Suppressor macrophage treated with lipopolysaccharide for 4 hours (primary cell): ENCODE results near the gene ATP6V1C2.
A peak's percentile ranks its signal among the peaks of the same experiment; 100 is the strongest.
"Not testable (repeated sequence)": the region's sequence is repeated elsewhere in the genome, so short reads cannot be mapped to it uniquely, and the experiment has no call there.

Experiments
- DNase-seq: peaks from one replicate; pipeline ENCODE4 v3.0.0-alpha.2; 2020

Gene ATP6V1C2

GRCh38 chr2:10771786-10772185 lies 50.4 kb downstream of the ATP6V1C2 start:
- no peak for DNase-seq

- DNase-seq, result no peak
These were observed 50.9 kb downstream of the ATP6V1C2 start for GRCh38 chr2:10772201-10772867.

- DNase-seq, result no peak
These were observed 51.4 kb downstream of the ATP6V1C2 start for GRCh38 chr2:10772868-10773215.

- no peak for DNase-seq
These were observed 52.5 kb downstream of the ATP6V1C2 start for GRCh38 chr2:10773821-10774341.

GRCh38 chr2:10774394-10774793 lies 53.0 kb downstream of the ATP6V1C2 start:
- DNase-seq, result no peak

- no peak for DNase-seq
These were observed 53.8 kb downstream of the ATP6V1C2 start for GRCh38 chr2:10775021-10775780.

GRCh38 chr2:10775831-10776230 lies 54.4 kb downstream of the ATP6V1C2 start:
- DNase-seq, result no peak

- no peak for DNase-seq
These were observed 55.0 kb downstream of the ATP6V1C2 start for GRCh38 chr2:10776231-10776977.

- DNase-seq, result no peak
These were observed 55.8 kb downstream of the ATP6V1C2 start for GRCh38 chr2:10777111-10777841.

- no peak for DNase-seq
These were observed 56.7 kb downstream of the ATP6V1C2 start for GRCh38 chr2:10777842-10778723.

- DNase-seq, result no peak
These were observed 57.3 kb downstream of the ATP6V1C2 start for GRCh38 chr2:10778724-10779115.

- DNase-seq, result no peak
These were observed 58.5 kb downstream of the ATP6V1C2 start for GRCh38 chr2:10779776-10780490.

- no peak for DNase-seq
These were observed 59.0 kb downstream of the ATP6V1C2 start for GRCh38 chr2:10780491-10780820.

- DNase-seq, result not testable (repeated sequence)
These were observed 59.4 kb downstream of the ATP6V1C2 start for GRCh38 chr2:10780821-10781220.

GRCh38 chr2:10781746-10782145 lies 60.3 kb downstream of the ATP6V1C2 start:
- no peak for DNase-seq

GRCh38 chr2:10783421-10783820 lies 62.0 kb downstream of the ATP6V1C2 start:
- DNase-seq, result no peak

- DNase-seq, result no peak
These were observed 63.3 kb downstream of the ATP6V1C2 start for GRCh38 chr2:10784719-10785118.

- no peak for DNase-seq
These were observed 63.8 kb downstream of the ATP6V1C2 start for GRCh38 chr2:10785260-10785659.

GRCh38 chr2:10786240-10786982 lies 65.0 kb downstream of the ATP6V1C2 start:
- DNase-seq, result no peak

- DNase-seq, result peak; percentile 20
These were observed 65.9 kb downstream of the ATP6V1C2 start for GRCh38 chr2:10787176-10787968.
